Caki2 (cell line): ENCODE data around the gene ALKBH2. TPM values are rescaled to one million over a fixed set of nuclear protein-coding genes. Genes with fewer than 3 reads are reported as not detected.
"Not testable (repeated sequence)": the region's sequence is repeated elsewhere in the genome, so short reads cannot be mapped to it uniquely, and the experiment has no call there.

Experiments used
- DNase-seq: peaks from one replicate; pipeline ENCODE4 v3.0.0-alpha.2; 2015; ENCODE audit warnings: low read depth
- in situ Hi-C: cut with HindIII; loops from 2 replicates; pipeline ENCODE4 v1.10.0; 2016; ENCODE audit warnings: low sequenced_read_pairs, low pct_unique_long_range_greater_than_20kb, mixed read lengths
- total RNA-seq: library from RNA; depleted of rRNA; stranded (reverse); fragments of >200 nt; shearing (Covaris generic); gene quantifications from 2 replicates; pipeline ENCODE4 v1.2.3, GENCODE V29; 2014; ENCODE audit warnings: low replicate concordance; rRNA removed

The ALKBH2 gene
- total RNA-seq, 1 experiment from 2014 or later, result 14.9 TPM

- DNase-seq, in situ Hi-C loops: not testable (repeated sequence)
Measured at GRCh38 chr12:109049794-109050193, 43.5 kb downstream of the ALKBH2 start.

GRCh38 chr12:109048706-109049105 lies 44.6 kb downstream of the ALKBH2 start:
- DNase-seq, in situ Hi-C loops: not testable (repeated sequence)

GRCh38 chr12:109047081-109047805 lies 46.0 kb downstream of the ALKBH2 start:
- in situ Hi-C loops, result no loop called here
- no peak for DNase-seq

GRCh38 chr12:109044241-109044640 lies 49.0 kb downstream of the ALKBH2 start:
- in situ Hi-C loops, result no loop called here
- no peak for DNase-seq

Other genes with a start within 250 kb of the ALKBH2 start
- gene SSH1, start 235.9 kb downstream of the ALKBH2 start, total RNA-seq, result 6.6 and 8.7 TPM in 2 replicates
- gene DAO, start 213.4 kb downstream of the ALKBH2 start, total RNA-seq, result not detected in 2 replicates
- not detected in 2 replicates for gene SVOP, start 72.4 kb downstream of the ALKBH2 start, total RNA-seq
- 4.6 and 12.2 TPM in 2 replicates for gene USP30, start 40.9 kb downstream of the ALKBH2 start, total RNA-seq
- 39.0 and 61.1 TPM in 2 replicates for gene UNG, start 4.1 kb upstream of the ALKBH2 start, total RNA-seq
- 1.6 and 6.8 TPM in 2 replicates for gene ACACB, start 23.1 kb upstream of the ALKBH2 start, total RNA-seq
- not detected in 2 replicates for gene FOXN4, start 215.8 kb upstream of the ALKBH2 start, total RNA-seq